NCI-H510A treated with DMSO at 0.1 percent for 48 hours (cell line): ENCODE results near the gene ENSA.
"Not testable (repeated sequence)": the region's sequence is repeated elsewhere in the genome, so short reads cannot be mapped to it uniquely, and the experiment has no call there.

Source experiments
- DNase-seq: peaks from one replicate; lab custom pipeline; 2025; lab: John Stamatoyannopoulos, UW

The ENSA gene

DNA sequence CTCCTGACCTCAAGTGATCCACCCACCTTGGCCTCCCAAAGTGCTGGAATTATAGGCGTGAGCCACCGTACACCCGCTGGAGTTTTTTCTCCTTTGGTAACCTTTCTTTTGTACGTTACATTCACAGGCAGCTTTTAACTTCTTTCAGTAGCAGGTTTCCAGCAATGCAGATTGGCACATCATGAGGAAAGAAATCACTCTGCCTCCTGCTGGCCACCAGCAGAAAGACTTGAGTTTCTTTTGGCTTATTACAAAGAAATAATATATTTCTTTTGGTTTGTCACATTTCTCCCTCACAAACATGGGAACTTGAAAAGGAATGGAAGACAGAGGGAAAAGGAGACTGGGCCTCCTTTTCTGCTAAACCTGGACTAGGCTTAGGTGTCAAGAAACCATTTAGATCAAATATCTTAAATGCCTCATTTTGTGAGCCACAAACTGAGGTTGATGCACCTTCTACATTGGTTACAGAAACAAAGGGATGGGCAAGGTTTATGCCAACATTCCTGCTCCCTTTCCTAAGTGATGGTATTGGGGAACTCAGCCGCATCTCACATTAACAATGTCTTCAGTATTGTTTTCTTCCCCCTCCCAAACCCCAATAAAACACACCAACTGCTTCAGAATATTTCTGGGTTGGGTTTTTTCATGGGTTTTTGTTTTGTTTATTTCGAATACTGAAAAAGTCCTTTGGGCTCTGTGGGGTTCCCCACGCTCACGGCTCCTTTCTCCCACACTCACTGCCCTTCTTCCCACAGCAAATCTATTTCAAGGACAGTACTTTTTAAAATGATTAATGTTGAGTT is 7.7 kb downstream of the ENSA start:
- DNase-seq = peak; percentile 37

- no peak for DNase-seq
These were observed 8.5 kb downstream of the ENSA start for GRCh38 chr1:150620919-150621318.

GRCh38 chr1:150619576-150620509 is 9.6 kb downstream of the ENSA start:
- peak; percentile 11 for DNase-seq

- DNase-seq = no peak
These were observed 13.8 kb downstream of the ENSA start for GRCh38 chr1:150615346-150616201.

DNA sequence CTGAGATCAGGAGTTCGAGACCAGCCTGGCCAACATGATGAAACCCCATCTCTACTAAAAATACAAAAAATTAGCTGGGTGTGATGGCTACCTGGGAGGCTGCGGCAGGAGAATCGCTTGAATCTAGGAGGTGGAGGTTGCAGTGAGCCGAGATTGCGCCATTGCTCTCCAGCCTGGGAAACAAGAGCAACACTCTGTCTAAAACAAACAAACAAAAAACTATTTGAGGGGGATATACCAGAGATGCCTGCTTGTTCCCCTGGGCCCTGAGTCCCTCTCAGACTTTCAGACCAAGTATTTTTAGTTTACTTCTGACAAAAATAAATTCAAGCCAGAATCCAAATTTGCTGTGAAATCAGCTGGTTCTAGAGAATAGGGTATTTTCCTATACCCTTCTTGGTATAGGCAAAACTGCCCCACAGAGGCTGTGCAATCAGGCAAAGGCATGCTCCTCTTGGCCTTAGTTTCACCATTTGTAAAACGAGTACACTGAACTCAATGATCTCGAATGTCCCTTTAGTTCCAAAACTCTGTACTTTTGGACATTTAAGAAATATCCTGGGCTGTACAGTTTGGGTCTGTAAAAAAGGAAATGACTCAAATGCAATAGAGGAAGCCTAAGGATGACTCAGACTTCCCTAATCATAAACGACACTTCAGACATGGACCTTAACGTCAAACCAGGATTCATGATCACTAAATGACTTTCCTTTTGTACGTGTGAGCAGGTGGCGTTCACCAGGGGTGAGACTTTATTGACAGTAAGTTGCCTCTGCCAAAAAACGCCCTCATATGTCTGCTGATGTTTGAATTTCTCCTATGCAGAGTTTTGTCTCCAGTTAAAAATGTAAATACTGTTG is 16.1 kb downstream of the ENSA start:
- peak; percentile 52 for DNase-seq

DNA sequence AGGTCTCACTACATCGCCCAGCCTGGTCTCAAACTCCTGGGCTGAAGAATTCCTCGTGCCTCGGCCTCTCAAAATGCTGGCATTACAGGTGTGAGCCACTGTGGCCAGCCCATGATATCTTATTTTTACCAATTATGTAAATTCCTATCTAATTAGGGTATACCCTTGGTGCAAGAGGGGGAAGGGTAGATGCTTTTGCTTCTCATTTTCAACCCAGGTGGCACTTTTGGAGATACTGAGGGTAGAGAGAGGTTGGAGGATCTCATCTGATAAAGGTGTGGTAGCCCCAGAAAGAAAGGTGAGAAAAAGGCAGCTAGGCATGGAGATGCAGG is 17.4 kb downstream of the ENSA start:
- DNase-seq = no peak

DNA sequence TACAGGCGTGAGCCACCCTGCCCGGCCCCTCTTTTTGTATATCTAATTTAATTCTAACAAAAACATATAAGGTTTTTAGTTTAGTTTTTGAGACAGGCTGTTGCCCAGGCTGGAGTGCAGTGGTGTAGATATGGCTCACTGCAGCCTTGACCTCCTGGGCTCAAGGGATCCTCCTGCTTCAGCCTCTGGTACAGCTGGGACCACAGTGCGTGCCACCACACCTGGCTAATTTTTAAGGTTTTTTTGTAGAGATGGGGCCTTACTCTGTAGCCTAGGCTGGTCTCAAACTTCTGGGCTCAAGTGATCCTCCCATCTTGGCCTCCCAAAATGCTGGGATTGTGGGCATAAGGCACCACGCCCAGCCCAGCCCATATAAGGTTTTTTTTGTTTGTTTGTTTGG is 18.8 kb downstream of the ENSA start:
- DNase-seq = no peak

GRCh38 chr1:150609732-150610131 is 19.7 kb downstream of the ENSA start:
- DNase-seq = no peak

DNA sequence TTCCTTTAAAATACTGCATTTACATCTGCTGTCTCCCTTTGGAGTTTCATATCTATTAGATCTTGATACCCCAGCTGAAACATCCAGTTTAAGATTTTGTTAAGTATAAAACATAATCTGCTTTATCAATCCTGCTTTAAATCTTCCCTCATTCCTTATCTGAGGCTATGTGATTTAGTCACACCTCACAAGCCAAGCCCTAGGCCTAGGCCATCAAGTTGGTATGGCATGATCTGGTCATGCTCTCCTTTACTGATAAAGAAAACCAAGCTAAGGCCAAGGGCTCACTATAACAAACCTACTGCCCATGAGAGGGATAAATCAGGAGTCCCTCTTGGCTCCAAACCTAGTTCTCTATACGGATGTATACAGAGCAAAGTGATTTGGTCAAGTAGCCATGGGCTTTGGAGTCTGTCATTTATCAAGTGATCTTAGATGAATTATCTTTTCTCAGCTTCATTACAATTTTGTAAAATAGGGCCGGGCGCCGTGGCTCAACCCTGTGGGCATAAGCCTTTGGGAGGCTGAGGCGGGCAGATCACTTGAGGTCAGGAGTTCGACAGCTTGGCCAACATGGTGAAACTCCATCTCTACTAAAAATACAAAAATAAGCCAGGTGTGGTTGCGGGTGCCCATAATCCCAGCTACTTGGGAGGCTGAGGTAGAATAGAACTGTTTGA is 22.8 kb downstream of the ENSA start:
- no peak for DNase-seq

- not testable (repeated sequence) for DNase-seq
These were observed 24.0 kb downstream of the ENSA start for GRCh38 chr1:150605451-150605731.

DNA sequence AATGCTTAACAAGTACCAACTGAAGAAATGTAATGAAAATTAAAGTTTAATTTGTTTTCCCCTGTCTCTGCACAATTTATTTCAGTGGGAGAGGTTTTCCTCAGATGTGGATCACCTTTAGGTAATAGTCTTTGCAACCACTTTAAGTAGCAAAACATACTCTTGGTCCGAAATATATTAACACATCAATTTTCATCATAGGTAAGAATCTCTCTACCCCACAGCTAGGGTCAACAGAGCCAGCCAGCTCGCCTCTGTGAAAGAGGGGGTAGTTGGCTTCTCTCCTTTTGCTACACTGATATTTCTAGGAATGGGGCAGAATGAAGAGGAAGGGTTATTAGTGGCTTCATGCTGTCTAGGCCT is 25.2 kb downstream of the ENSA start:
- DNase-seq = no peak

DNA sequence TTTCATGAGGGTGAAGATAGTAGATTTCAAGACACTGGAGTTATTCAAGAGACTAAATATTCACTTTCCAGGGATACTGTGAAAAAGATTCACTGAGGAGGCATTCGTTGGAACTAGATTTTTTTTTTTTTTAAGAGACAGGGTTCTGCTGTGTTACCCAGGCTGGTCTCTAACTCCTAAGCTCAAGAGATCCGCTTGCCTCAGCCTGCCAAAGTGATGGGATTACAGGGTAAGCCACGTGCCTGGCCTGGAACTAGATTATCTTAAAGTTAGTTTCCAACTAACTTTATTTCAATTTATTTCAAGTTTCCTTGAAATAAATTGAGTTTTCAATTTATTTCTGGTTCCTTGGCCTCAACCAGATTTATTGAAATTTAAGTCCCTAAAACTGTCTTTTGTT is 25.7 kb downstream of the ENSA start:
- DNase-seq = no peak

GRCh38 chr1:150602372-150602771 is 27.0 kb downstream of the ENSA start:
- not testable (repeated sequence) for DNase-seq

GRCh38 chr1:150601540-150601939 is 27.9 kb downstream of the ENSA start:
- no peak for DNase-seq

DNA sequence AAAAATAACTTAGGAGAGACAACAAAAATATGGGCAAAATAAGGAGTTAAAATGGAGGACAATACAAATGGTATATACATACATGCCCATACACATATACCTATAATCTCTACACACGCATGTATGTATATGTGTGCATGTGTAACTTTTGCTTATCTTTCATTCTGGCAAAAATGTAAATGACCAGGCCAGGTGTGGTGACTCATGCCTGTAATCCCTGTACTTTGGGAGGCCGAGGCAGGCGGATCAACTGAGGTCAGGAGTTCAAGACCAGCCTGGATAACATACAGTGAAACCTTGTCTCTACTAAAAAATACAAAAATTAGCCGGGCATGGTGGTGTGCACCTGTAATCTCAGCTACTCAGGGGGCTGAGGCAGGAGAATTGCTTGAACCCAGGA is 31.1 kb downstream of the ENSA start:
- DNase-seq = not testable (repeated sequence)

GRCh38 chr1:150596976-150597375 is 32.4 kb downstream of the ENSA start:
- DNase-seq = no peak

- no peak for DNase-seq
These were observed 33.1 kb downstream of the ENSA start for GRCh38 chr1:150596095-150596892.

- DNase-seq = no peak
These were observed 47.0 kb downstream of the ENSA start for GRCh38 chr1:150582371-150582770.

GRCh38 chr1:150581962-150582361 is 47.5 kb downstream of the ENSA start:
- not testable (repeated sequence) for DNase-seq

GRCh38 chr1:150581437-150581836 is 48.0 kb downstream of the ENSA start:
- not testable (repeated sequence) for DNase-seq
